Hepatocyte (in vitro differentiated cells): Measurements from ENCODE around the gene NCS1.

ENCODE experiments used
- CTCF ChIP-seq: fragments of 200-600 bp; sonication (generic); IDR thresholded peaks from 2 replicates; pipeline ENCODE4 v1.5.1; 2016; ENCODE audit warnings: antibody characterized with exemption, mild to moderate bottlenecking; ENCODE audit not compliant: poor library complexity
- EZH2 ChIP-seq: fragments of 200-600 bp; sonication (generic); IDR thresholded peaks from 2 replicates; pipeline ENCODE4 v1.6.1; 2016; ENCODE audit warnings: antibody characterized with exemption, mild to moderate bottlenecking, borderline replicate concordance

- TF ChIP-seq CTCF (no peak), EZH2 (no peak)
Measured at GRCh38 chr9:130185490-130186031, 13.4 kb downstream of the NCS1 start.
